Vagina (tissue), 2 donors: ENCODE measurements around the gene LIMS1. TPM values are rescaled to one million over a fixed set of nuclear protein-coding genes. Genes with fewer than 3 reads are reported as not detected.

Experiments
- DNase-seq, 2 donors: peaks; one replicate each; pipeline ENCODE4 v3.0.0-alpha.2; 2017; ENCODE audit errors: extremely low spot score in 2 of 2
- H3K27ac ChIP-seq: fragments of 200-600 bp; sonication (generic); one replicate; pipeline ENCODE4 v1.5.1; 2019
- H3K27me3 ChIP-seq: fragments of 200-600 bp; sonication (generic); one replicate; pipeline ENCODE4 v1.5.1; 2019
- H3K36me3 ChIP-seq, 2 donors: fragments of 200-600 bp; sonication (generic); one replicate each; pipeline ENCODE4 v1.5.1; 2017 to 2019
- H3K4me1 ChIP-seq: fragments of 200-600 bp; sonication (generic); one replicate; pipeline ENCODE4 v1.5.1; 2019
- H3K4me3 ChIP-seq, 2 donors: fragments of 200-600 bp; sonication (generic); 1 replicate in 1 of 2; 2 replicates in 1 of 2; pipeline ENCODE4 v1.5.1; 2016 to 2019
- H3K9me3 ChIP-seq: fragments of 200-600 bp; sonication (generic); one replicate; pipeline ENCODE4 v1.5.1; 2019
- POLR2A ChIP-seq, 2 donors: fragments of 450-650 bp; IDR thresholded peaks; one replicate each; pipeline ENCODE4 v1.6.1; 2017; ENCODE audit warnings: antibody characterized with exemption in 2 of 2, mild to moderate bottlenecking in 2 of 2, moderate library complexity in 2 of 2
- POLR2AphosphoS5 ChIP-seq, 2 donors: sonication (generic); formaldehyde crosslinking; IDR thresholded peaks; one replicate each; pipeline ENCODE4 v1.9.0; 2017; ENCODE audit warnings: antibody characterized with exemption in 2 of 2, mild to moderate bottlenecking in 2 of 2, low read depth in 1 of 2; ENCODE audit not compliant: insufficient read depth in 1 of 2
- intact Hi-C: fragments of 100-400 bp; cut with DNase I; formaldehyde crosslinking; loops from one replicate; pipeline ENCODE4 v1.15.1; 2023
- total RNA-seq: library from RNA; depleted of rRNA; stranded (reverse); fragments of >200 nt; gene quantifications from one replicate; pipeline ENCODE4 v1.2.3, GENCODE V29; 2016
- TF ChIP-seq, protein P1 (sequence below), 3 experiments: fragments of 450-650 bp in 2 of 3; fragments of 200-600 bp in 1 of 3; sonication (generic) in 1 of 3; IDR thresholded peaks; one replicate each; pipeline ENCODE4 v1.5.1; 2017 to 2019; ENCODE audit warnings: antibody characterized with exemption in 3 of 3, mild to moderate bottlenecking in 2 of 3, moderate library complexity in 2 of 3

The LIMS1 gene
- total RNA-seq, 1 donor from 2014 or later: 66.0 TPM

- Histone ChIP-seq H3K4me3 (peak overlapping the region in 1 of 2 donors; percentile 7), H3K27me3 (no peaks in the 10 kb centered on the region), H3K36me3 (no peaks in the 10 kb centered on the region), H3K9me3 (no peaks in the 10 kb centered on the region), H3K27ac (peak overlapping the region; percentile 72), H3K4me1 (peaks cover 79% of the 10 kb centered on the region)
- DNase-seq: no peak
- TF ChIP-seq POLR2AphosphoS5 (IDR thresholded peaks at IDR 0.05; ENCODE audit: insufficient read depth in 1 of 2, low read depth in 1 of 2) (no peak), POLR2A (IDR thresholded peaks at IDR 0.05) (no peak)
- TF ChIP-seq, protein P1, sequence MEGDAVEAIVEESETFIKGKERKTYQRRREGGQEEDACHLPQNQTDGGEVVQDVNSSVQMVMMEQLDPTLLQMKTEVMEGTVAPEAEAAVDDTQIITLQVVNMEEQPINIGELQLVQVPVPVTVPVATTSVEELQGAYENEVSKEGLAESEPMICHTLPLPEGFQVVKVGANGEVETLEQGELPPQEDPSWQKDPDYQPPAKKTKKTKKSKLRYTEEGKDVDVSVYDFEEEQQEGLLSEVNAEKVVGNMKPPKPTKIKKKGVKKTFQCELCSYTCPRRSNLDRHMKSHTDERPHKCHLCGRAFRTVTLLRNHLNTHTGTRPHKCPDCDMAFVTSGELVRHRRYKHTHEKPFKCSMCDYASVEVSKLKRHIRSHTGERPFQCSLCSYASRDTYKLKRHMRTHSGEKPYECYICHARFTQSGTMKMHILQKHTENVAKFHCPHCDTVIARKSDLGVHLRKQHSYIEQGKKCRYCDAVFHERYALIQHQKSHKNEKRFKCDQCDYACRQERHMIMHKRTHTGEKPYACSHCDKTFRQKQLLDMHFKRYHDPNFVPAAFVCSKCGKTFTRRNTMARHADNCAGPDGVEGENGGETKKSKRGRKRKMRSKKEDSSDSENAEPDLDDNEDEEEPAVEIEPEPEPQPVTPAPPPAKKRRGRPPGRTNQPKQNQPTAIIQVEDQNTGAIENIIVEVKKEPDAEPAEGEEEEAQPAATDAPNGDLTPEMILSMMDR (IDR thresholded peaks at IDR 0.05): no peak
- intact Hi-C loops: no loop called here
Measured at GRCh38 chr2:108620656-108621055, 86.4 kb downstream of the LIMS1 start.

GRCh38 chr2:108621087-108621559, 86.9 kb downstream of the LIMS1 start:
- DNase-seq: no peak
- H3K4me3 ChIP-seq: peak overlapping the region in 1 of 2 donors; percentile 7
- no peaks in the 10 kb centered on the region for H3K27me3 ChIP-seq
- intact Hi-C loops: no loop called here
- H3K9me3 ChIP-seq: no peaks in the 10 kb centered on the region
- H3K27ac ChIP-seq: peak overlapping the region; percentile 72
- TF ChIP-seq, protein P1 (IDR thresholded peaks at IDR 0.05): no peak
- TF ChIP-seq POLR2AphosphoS5 (IDR thresholded peaks at IDR 0.05; ENCODE audit: insufficient read depth in 1 of 2, low read depth in 1 of 2): peak; percentile 43 to 66
- H3K36me3 ChIP-seq: no peaks in the 10 kb centered on the region
- H3K4me1 ChIP-seq: peaks cover 75% of the 10 kb centered on the region

DNA sequence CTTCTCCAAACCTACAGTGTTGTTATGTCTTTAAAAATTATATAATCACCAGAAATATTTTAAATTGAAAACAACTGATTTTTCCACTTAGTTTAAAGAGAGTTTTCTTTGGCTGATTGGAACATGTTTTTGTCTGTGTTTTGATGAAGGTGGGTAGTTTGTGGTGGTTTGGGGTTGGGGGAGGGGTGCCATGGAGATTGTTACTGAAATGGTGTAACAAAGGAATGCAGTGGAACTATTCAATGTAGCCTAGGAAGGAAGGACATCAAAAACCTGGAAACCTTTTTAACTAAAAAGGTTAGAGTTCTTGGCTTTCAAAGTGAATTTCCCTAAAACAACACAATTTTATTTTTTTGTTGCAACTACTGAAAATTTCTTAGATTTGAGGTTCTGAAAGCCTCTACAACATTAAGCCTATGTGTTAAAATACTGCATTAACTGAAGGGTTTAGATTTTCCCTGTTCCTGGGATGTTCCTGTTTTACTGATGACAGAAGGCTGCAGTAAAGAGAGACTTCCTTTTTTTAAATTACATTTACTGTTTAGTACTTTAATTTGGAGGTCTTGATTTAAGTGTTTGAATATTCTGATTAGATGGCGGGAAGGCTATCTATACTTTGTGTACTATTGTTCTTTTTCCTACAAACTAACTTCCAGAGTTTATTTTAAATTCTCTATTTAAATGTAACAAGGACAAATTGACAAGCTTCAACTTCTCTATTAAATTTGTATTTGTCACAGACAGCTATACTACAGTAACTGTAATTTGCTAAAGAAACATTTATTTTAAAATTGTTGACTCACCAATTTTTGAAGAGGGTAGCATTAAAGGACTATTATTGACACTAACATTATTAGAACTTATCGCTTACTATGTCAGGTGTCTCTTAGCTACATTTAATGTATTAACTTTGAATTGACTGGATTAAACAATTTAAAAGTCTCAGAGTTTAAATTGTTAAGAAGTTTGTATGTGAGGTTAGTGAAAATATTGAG, 87.7 kb downstream of the LIMS1 start:
- Histone ChIP-seq H3K36me3 (no peaks in the 10 kb centered on the region), H3K4me1 (peaks cover 66% of the 10 kb centered on the region), H3K27ac (no peak overlapping the region), H3K4me3 (peak overlapping the region in 1 of 2 donors; percentile 7), H3K9me3 (no peaks in the 10 kb centered on the region), H3K27me3 (no peaks in the 10 kb centered on the region)
- intact Hi-C loops: no loop called here
- TF ChIP-seq POLR2A (IDR thresholded peaks at IDR 0.05): no peak
- TF ChIP-seq, protein P1 (IDR thresholded peaks at IDR 0.05): no peak
- TF ChIP-seq POLR2AphosphoS5 (IDR thresholded peaks at IDR 0.05; ENCODE audit: insufficient read depth in 1 of 2, low read depth in 1 of 2): no peak
- no peak for DNase-seq

DNA sequence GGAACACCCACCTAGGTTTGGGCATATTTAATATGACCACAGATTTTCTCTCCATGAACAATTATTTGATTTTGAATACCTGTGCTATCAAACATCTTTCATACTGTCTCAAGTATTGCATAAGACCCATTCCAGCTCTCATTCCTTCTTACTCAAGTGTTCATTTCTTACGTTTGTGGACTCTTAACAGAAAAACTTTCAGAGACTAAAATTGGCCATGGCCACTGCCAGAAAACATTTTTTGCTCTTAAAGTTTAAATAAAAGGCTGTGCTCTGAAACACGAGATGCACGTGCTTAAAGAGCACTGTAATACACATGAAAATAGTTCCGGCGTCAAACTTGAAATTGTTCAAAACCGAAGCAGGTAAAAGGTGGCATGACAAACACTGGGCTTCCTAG, 89.3 kb downstream of the LIMS1 start:
- Histone ChIP-seq H3K27ac (no peak overlapping the region), H3K27me3 (no peaks in the 10 kb centered on the region), H3K4me1 (peaks cover 50% of the 10 kb centered on the region), H3K4me3 (no peak overlapping the region), H3K9me3 (no peaks in the 10 kb centered on the region), H3K36me3 (no peaks in the 10 kb centered on the region)
- TF ChIP-seq POLR2AphosphoS5 (IDR thresholded peaks at IDR 0.05; ENCODE audit: insufficient read depth in 1 of 2, low read depth in 1 of 2) (peak in 1 of 2 donors; percentile 11), POLR2A (IDR thresholded peaks at IDR 0.05) (no peak)
- TF ChIP-seq, protein P1 (IDR thresholded peaks at IDR 0.05): no peak
- DNase-seq: no peak
- intact Hi-C loops: no loop called here
